Cerebellar nuclear complex (tissue), 1 donor: ENCODE results near the gene ADIRF.
"Not testable (repeated sequence)": the region's sequence is repeated elsewhere in the genome, so short reads cannot be mapped to it uniquely, and the experiment has no call there.

Experiments
- DNase-seq, 2 experiments: peaks; one replicate each; lab custom pipeline; 2025; lab: John Stamatoyannopoulos, UW

ADIRF gene

DNA sequence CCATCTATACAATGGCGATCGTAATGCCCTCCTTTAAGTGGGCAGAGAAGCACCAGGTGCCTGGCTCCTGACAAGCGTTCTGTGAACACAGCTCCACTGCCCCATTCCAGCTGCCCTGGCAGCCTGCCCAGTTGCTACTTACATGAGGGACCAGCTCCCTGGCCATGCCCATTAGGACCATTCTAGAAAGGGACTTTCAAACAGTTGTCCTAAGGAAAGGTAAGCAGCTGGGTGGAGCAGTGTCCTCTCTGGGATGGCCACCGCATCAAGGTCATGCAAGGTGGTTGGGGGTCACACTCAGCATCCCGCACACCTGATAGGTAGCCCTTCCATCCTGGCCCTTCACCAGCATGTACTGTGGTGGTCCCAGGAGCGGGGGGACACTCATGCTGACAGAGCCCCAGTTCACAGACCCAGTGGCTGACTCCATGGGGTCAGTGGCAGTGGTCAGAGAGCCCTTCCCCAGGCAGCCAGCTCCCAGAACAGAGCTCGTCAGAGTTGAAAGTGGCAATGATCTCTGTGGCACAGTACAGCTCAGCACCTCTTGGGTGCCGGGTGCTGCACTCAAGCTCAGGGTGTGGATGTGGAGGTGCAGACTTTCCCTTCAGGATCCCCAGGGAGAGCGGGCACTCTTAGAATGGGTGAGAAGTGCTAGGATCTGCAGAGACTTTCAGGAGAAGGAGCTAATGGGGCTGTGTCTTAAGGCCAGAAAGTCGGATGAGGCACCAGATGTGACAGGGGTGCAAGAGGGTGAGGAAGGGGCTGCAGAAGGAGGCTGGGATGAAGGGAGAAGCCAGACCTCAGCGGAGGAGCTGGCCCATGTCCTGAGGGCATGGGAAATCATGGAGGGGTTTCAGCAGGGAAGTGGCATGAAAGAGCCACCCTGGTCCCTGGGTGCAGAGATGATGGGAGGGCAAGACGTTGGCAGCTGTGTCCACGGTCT, 21.8 kb upstream of the ADIRF start:
- no peak for DNase-seq

DNA sequence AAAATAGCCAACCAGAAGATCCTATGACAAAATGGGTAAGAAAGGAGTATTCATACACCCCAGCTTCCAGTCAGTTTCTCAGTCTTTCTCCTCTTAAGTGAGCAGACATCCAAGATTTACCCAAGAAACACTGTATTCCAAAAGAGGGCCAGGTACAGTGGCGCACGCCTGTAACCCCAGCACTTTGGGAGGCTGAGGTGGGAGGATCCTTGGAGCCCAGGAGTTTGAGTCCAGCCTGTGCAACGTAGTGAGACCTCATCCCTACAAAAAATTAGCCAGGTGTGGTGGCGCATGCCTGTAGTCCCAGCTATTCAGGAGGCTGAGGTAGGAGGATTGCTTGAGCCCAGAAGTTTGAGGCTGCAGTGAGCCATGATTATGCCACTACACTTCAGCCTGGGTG, 20.5 kb upstream of the ADIRF start:
- DNase-seq = not testable (repeated sequence)

DNA sequence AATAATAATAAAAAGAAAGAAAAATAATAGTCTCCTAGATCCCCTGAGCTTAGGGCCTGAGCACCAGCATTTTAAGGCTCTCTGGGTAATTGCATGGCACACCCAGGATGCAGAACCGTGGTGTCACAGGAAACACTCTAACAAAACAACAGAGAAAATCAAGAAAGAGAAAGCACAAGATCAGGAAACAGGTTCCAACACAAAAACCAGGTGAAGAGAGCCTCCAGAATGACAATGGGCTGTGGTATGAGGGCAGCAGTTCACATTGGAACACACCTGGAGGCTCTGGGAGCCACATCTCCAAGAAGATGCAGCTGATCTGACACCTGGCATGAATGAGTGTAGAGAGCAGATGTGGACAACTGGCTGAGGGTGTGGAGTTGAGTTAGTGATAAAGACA, 17.9 kb upstream of the ADIRF start:
- no peak for DNase-seq

DNA sequence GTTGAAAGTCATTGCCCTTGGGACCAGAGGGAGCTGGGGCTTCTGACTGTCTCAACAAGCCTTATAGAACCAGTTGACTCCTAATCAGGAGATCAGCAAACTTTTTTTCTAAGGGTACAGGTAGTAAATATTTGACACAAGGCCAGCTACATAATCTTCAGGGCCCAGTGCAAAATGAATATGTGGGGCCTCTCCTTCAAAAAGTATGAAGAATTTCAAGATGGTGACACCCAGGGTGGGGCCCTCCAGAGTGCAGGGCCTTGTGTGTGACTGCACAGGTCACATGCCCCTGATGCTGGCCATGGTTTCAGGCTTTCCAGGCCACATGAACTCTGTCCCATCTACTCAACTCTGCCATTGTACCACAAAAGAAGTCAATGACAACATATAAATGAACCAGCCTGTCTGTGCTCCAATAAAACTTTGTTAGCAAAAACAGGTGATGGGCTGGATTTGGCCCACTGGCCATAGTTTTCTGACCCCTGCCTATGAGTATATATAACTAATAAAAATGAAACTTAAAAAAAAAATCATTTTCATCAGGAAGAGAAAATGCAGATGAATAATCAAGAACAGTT, 17.0 kb upstream of the ADIRF start:
- DNase-seq = no peak

DNA sequence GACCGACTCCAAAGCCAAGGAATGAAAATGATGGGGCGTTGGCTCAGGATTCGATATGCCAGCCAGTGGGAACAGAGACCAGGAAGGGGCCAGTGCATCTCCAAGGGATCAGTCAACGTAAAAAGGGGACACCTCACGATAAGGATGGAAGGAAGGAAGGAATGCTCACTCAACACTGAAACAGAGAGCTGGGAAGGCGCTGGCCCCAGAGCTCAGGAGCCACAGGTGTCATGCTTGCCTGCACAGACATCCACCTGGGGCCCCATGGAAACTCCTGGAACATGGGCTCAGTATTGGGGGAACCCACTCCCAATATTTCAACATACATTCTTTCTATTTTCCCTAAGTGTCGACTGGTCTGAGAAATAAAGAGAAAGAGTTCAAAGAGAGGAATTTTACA, 16.2 kb upstream of the ADIRF start:
- no peak for DNase-seq

DNA sequence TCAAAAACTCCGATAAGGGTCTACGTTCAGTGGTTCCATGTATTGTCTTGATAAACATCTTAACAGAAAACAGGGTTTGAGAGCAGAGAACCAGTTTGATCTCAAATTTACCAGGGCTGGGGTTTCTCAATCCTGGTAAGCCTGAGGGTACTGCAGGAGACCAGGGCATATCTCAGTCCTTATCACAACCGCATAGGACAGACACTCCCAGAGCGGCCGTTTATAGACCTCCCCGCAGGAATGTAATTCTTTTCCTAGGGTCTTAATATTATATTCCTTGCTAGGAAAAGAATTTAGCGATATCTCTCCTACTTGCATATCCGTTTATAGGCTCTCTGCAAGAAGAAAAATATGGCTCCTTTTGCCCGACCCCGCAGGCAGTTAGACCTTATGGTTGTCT, 15.6 kb upstream of the ADIRF start:
- DNase-seq = not testable (repeated sequence)

DNA sequence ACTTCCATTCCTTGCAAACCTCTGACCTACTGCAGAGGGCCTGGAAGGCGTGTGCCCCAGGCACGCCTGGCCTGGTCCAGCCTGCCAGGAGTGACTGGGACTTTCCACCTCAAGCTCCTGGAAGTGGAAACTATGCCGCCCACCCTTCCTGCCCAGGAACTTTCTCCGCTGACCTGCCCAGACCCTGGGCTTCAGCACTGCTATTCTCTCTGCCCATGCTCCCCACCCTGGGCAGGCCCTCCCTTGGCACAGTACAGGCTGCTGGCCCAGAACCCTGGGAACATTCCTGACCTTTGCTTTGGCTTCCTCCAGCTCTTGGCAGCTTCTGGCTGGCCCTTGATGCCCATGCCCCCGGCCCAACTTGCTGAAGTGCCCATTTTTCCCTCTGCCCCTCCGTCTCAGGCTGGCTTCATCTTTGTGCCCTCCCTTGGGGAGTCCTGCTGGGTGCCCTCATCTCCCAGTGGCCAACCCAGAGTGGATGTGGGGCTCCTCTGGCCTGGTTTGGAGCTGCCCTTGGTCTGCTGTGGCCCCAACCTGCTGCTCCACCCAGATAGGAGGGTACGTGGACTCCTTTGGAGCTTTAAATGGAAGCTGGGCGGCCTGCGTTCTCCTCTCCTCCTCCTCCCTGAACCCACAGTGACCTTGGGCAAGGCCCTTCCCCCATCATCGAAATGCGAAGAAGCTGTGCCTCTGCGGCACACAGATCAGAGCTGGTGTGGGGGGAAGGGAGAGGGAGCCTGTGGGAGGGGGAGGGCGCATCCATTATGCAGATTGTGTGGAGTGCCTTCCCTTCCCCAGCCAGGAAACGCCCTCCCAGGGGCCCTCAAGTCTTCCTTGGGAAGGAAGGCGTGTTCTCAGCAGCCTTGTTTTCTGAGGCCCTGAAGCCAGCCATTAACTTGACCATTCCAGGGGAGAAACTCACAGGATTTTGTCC, 14.3 kb upstream of the ADIRF start:
- no peak for DNase-seq

DNA sequence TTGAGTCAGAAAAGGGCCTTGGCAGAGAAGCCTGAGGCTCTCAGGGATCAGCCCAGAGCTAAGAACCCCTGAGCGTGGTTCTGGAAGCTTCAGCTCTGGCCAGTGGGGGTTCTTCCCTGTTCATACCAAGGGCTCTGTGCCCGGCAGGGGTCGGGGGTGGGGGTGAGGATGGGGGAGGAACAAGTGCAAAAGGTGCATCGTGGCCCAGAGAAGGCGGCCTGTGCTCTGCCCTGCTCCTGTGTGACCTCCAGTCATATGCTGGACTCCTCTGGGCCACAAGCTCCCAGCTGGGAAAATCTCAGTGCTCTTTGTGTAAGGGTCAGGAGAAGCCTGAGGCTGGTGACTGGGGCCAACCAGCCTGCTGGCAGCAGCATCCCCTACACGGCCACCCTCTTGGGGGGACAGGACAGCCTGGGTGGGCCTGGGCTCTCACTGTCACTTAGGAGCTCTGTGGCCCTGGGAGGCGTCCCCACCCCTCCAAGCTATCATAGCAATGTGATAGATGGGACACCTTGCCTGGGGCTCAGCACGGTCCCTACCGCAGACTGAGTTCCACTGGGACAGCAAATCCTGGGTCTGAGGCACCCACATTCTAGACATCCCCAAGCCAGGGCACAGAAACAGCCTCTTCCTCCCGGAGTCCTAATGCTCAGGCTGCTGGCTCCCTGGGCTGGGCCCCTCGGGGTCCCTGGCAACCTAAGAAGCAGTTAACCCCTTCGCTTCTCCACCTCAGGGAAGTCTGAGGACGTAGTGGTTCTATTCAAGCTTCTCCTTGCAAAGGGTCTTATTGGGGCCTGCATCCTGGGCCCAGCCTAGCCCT, 13.4 kb upstream of the ADIRF start:
- DNase-seq = no peak

DNA sequence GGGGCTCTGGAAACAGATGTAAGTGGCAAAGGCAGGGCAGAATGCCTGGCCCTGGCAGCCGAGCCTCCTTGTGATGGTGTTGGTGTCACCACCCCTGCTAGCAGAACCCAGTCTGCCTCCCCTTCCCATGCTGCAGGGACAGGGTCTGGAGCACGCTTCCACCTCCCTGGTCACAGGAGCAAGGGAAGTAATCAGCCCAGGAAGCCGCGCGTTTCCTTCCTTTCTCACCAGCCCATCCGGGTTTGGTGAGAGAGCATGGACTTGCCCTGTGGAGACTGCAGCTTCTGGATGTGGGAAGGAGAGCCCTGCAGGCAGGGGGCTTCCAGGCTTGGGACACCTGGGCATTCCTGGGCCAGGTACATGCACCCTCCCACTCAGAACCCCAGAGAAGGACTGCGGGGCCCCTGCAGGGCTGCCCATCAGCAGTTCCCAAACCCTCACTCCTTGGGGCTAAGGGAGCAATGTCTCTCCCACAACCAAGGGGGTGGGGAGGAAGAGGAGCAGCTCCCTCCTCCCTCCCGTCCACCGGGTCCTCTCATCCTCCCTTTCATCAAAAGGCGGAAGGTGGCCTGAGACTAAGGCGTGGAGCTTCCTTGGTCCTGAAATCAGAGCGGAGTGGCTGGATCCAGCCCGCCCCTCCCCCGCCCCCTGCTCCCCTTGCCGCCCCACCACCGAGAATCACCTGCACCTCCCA, 12.6 kb upstream of the ADIRF start:
- no peak for DNase-seq

DNA sequence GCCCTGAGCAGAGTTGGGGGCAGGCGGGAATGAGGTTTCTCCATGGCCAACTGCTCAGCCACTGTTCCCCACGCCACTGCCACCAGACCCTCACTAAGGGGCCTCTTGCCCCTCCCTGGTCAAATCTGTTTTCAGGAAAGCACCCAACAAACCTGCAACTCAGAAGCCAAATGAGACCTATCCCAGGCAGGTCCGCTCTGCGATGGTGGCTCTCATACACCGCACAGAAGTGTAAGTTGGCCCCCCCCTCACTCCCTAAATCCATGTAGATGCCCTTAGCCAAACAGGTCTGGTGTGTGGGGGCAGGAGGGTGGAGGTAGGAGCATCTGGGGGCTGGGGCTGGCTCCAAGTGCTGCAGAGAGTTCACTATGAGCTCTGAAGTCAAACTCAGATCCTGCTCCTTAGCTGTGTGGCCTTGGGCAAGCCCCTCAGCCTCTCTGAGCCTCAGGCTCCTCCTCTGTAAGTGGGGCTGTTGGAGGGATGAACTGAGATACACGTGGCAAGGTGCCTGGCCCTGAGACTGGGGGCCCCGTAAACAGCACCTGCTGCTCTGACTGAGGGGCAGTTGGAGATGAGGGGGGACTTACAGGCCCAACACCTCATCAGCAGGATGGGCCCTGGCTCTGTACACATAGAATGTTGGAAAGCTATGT, 12.0 kb upstream of the ADIRF start:
- no peak for DNase-seq

DNA sequence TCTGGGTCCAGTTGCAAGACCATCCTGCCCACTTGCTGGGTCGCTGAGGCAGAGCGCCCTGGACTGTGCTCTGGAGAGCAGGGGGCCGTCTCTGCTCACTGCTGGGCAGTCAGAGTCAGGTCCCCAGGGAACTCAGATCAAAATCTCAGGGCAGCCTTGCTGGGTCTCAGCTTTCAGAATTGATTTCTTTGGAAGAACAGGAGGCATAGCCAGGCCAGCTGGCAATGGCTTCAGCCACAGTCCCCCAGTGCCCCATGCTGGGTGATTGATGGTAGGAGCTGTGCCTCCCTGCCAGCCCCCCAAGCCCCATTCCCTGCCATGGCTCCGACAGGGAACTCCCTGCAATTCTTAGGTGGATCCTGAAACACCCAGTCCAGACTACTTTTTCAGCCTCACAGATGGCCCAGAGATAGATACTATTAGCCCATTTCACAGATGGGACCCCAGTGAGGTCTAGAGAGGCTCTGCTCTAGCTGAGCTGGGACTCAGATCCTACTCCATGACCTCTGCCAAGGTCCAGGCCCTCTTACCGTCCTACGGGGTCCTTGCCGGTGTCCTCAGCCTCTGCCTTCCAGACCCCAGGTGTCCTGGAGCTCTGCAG, 11.3 kb upstream of the ADIRF start:
- DNase-seq = no peak

DNA sequence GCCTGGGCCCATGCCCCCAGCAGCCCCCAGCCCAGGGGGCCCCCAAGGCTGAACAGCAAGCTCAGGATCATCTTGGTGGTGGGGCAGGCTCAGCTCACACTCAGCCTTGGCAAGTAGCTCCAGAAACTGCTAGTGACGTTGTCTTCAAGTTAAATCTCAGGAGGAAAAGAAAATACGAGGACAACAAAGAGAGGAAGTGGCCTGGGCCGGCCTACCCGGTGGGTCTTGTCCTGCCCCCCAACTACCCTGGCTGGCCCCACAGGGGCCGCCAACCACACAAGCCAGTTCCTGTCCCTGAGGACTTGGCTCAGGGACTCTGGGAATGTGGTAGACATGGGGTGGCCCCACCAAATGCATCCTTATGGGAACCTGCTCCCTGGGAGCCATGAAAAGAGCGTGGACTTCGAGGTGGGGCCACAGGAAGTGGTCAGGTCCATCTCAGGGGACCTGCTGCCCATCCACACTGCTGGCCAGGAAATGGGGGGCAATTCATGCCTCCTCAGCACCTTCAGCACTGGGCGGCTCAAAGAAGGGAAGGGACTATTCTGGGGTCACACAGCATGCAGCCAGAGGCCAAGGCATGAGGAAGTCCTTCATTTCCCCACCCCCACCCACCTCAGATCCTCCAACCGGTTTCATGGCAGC, 10.7 kb upstream of the ADIRF start, which contains the start of gene MMRN2:
TSS of gene MMRN2 (minus strand) at position 145 of the 645 bp plus-strand sequence. CDS start at position 71, 74 bp downstream.
- no peak for DNase-seq

DNA sequence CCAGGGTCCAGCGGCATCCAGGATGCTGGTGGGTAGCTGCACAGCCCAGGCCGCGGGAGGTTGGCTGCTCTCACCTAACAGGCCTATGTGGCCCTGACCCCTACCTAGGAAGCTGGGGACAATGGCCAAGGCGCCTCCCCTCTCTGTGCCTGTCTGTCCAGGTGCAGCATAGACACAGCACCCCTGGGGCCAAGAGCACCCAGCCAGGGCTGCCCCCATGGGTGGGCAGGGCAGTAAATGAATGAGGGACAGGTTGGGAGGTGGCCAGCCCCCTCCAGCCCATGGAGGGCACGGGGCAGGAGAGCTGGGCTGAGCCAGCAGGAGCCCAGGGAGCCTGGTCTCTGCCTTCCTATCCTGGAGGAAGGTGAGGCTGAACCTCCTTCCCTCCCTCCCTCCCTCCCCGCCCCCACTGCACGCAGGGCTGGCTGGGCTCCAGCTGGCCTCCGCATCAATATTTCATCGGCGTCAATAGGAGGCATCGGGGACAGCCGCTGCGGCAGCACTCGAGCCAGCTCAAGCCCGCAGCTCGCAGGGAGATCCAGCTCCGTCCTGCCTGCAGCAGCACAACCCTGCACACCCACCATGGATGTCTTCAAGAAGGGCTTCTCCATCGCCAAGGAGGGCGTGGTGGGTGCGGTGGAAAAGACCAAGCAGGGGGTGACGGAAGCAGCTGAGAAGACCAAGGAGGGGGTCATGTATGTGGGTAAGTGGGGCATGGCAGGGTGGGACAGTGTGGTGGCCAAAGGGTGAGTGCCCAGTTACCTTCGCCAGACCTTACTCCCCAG, 10.0 kb upstream of the ADIRF start, which contains the start of gene SNCG:
TSS of gene SNCG (plus strand) at position 484 of the 785 bp plus-strand sequence. CDS start at position 583, 99 bp downstream.
- no peak for DNase-seq

DNA sequence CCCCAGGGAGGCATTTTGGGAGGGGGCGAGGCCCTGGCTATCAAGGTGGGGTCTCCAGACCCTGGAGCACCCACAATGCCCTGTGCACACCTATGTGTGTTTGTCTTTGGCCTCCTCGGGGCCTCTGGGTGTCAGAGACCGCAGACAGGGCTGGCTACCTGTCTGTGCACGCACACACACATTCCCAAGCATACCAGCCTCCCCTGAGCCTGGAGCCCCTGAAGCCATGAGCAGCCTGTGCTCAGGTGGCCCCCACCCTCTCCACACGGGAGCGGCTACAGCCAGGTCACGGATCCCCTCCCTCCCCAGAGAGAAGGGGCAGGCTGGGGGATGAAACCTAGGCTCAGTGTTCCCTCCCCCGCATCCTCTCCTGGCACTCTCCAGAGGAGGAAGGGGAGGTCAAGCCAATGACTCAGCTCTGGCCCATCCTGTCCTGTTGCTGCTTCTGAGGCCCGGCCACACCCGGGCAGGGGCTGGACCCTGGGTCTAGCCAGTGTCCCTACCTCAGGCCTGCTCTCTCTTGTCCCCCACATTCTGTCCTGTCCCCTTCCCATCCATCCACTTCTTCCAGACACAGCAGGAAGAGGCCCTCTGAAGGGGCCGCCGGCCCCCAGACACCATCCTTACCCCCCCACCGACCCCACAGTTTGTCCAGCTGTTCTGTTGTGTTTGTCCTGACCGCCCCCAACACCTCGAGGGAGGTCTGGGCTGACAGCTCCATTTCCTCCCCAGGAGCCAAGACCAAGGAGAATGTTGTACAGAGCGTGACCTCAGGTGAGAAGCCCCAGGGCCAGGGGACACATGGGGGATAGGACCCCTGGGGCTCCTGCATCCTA, 9.2 kb upstream of the ADIRF start:
- DNase-seq = no peak

DNA sequence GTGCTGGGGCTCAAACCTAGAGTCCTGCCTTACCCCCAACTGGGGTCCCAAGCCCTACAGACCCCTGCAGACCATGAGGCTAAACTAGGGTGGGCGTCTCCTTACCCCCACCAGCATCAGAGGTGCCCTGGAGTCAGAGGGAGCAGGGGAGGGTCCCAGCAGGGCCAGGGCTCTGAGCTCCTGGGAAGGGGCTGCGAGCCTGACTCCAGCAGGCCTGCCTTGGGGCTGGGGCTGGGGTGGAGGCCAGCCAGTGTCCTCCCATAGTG, 8.6 kb upstream of the ADIRF start:
- DNase-seq = no peak

DNA sequence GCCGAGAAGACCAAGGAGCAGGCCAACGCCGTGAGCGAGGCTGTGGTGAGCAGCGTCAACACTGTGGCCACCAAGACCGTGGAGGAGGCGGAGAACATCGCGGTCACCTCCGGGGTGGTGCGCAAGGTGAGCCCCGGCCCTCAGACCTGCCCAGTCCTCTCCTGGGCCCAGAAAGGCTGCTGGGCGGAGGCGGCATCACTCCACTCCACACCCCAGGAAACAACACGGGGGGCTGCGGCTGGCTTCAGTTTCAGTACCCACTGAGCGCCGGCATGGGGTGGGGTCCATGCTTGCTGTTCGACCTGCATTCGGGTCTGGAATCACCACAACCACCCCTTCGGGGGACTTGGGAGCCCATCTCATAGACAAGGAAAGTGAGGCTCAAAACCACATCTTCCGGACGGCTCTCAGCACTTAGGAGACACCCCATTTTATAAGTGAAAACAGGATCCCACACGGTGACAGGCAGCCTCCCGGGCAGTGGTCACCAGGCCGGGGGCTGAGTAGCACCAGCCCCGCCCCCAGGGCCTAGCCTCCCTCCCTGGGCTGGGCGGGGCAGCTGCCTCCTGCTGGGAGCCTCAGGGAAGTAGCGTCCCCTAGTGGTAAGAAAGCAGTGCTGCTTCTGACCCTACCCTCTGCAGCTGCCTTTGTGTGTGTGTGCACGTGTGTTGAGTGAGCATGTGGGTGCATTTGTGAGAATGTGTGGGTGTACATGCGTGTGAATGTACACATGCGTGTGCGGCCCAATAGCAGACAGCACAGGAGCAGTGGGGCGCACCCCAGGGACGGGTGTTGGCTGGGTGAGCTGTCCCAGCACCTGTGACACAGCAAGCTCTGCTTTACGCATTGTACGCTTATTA, 8.0 kb upstream of the ADIRF start:
- no peak for DNase-seq
